HCT116 (cell line): ENCODE results near the gene ECEL1. TPM values are rescaled to one million over a fixed set of nuclear protein-coding genes. Genes with fewer than 3 reads are reported as not detected.

Source experiments
- ATAC-seq: fragments of 200-7000 bp; cut with Tn5 transposase; 2 replicates; pipeline ENCODE4 v1.9.1; 2020; ENCODE audit warnings: mild to moderate bottlenecking, moderate library complexity
- BruUV-seq: library from RNA; stranded (reverse); fragments of 400-500 nt; replicated peaks from 2 replicates; lab custom pipeline; 2021; lab: Mats Ljungman, UMichigan
- CTCF ChIA-PET: fragments of 300-600 bp; sonication (Branson Sonifier 250); formaldehyde crosslinking; loops from one replicate; lab custom pipeline; 2021; ENCODE audit warnings: antibody characterized with exemption; lab: Charles Lee
- POLR2A ChIA-PET: fragments of 300-600, 350-600 bp; sonication (Branson Sonifier 250); formaldehyde crosslinking; loops from one replicate; lab custom pipeline; 2021; ENCODE audit warnings: antibody characterized with exemption; lab: Charles Lee
- RAD21 ChIA-PET, 2 experiments: fragments of 300-600 bp; sonication (Branson Sonifier 250); formaldehyde crosslinking; loops; one replicate each; lab custom pipeline; 2023; ENCODE audit warnings: low total read pairs in 2 of 2; ENCODE audit not compliant: uncharacterized antibody in 2 of 2, unreplicated experiment in 2 of 2, low non-redundant PET in 1 of 2; lab: Charles Lee
- DNase-seq: peaks from one replicate; pipeline ENCODE4 v3.0.0-alpha.2; 2010; ENCODE audit warnings: low read depth, low spot score
- H2AFZ ChIP-seq: fragments of 200-600 bp; shearing (Covaris generic), sonication (generic); 2 replicates; pipeline ENCODE4 v1.6.1; 2017; ENCODE audit warnings: low read depth, mixed run types, mixed read lengths, antibody characterized with exemption, low read length; ENCODE audit not compliant: poor library complexity, severe bottlenecking
- H3K27ac ChIP-seq: 2 replicates; pipeline ENCODE4 v1.5.1; 2012; ENCODE audit warnings: low read depth, low read length
- H3K27me3 ChIP-seq: fragments of 200-600 bp; sonication (generic); 2 replicates; pipeline ENCODE4 v1.6.1; 2016; ENCODE audit warnings: mixed run types, low read length, mixed read lengths; ENCODE audit not compliant: insufficient read depth
- H3K36me3 ChIP-seq, 2 experiments: fragments of 200-500 bp in 1 of 2; fragments of 200-600 bp in 1 of 2; sonication (Bioruptor generic) in 1 of 2; sonication (generic) in 1 of 2; 2 replicates each; pipeline versions ENCODE4 v1.5.1 to v1.6.1; 2014 to 2016; ENCODE audit warnings: low read length in 2 of 2, inconsistent platforms in 1 of 2, mixed read lengths in 1 of 2, mixed run types in 1 of 2; ENCODE audit not compliant: insufficient read depth in 2 of 2, control insufficient read depth in 1 of 2
- H3K4me1 ChIP-seq, 2 experiments: fragments of 200-600 bp in 1 of 2; sonication (generic) in 1 of 2; 2 replicates each; pipeline versions ENCODE4 v1.5.1 to v1.6.1; 2012 to 2017; ENCODE audit warnings: low read length in 2 of 2, inconsistent platforms in 1 of 2, mild to moderate bottlenecking in 1 of 2, mixed read lengths in 1 of 2, mixed run types in 1 of 2, moderate library complexity in 1 of 2; ENCODE audit not compliant: insufficient read depth in 2 of 2, control insufficient read depth in 1 of 2
- H3K4me2 ChIP-seq: fragments of 200-600 bp; sonication (generic); 2 replicates; pipeline ENCODE4 v1.6.1; 2017; ENCODE audit warnings: mixed run types, low read length, mixed read lengths
- H3K4me3 ChIP-seq, 2 experiments: fragments of 200-600 bp in 1 of 2; sonication (generic) in 1 of 2; replicated peaks in 1 of 2; 2 replicates each; pipeline ENCODE4 v1.5.1; 2011 to 2016; ENCODE audit warnings: low read length in 2 of 2, control low read depth in 1 of 2, low read depth in 1 of 2, mild to moderate bottlenecking in 1 of 2, mixed read lengths in 1 of 2, mixed run types in 1 of 2
- H3K79me2 ChIP-seq: fragments of 200-600 bp; sonication (generic); 2 replicates; pipeline ENCODE4 v1.6.1; 2017; ENCODE audit warnings: mild to moderate bottlenecking, mixed run types, low read length, moderate library complexity, mixed read lengths; ENCODE audit not compliant: insufficient read depth
- H3K9ac ChIP-seq: fragments of 200-600 bp; sonication (generic); 2 replicates; pipeline ENCODE4 v1.6.1; 2016; ENCODE audit warnings: low read length, mixed read lengths
- H3K9me2 ChIP-seq: fragments of 200-600 bp; sonication (generic), shearing (Covaris generic); 2 replicates; pipeline ENCODE4 v1.6.1; 2017; ENCODE audit warnings: mixed run types, mild to moderate bottlenecking, moderate library complexity; ENCODE audit not compliant: insufficient read depth
- H3K9me3 ChIP-seq, 2 experiments: fragments of 200-500 bp in 1 of 2; fragments of 200-600 bp in 1 of 2; sonication (Bioruptor generic) in 1 of 2; sonication (generic) in 1 of 2; 2 replicates each; pipeline ENCODE4 v1.6.1; 2014 to 2017; ENCODE audit warnings: low read length in 2 of 2, mixed read lengths in 2 of 2, inconsistent platforms in 1 of 2, low read depth in 1 of 2, mild to moderate bottlenecking in 1 of 2, mixed run types in 1 of 2, moderate library complexity in 1 of 2; ENCODE audit not compliant: control insufficient read depth in 1 of 2, insufficient read depth in 1 of 2
- H4K20me1 ChIP-seq: fragments of 200-600 bp; sonication (generic), shearing (Covaris generic); 2 replicates; pipeline ENCODE4 v1.6.1; 2017; ENCODE audit warnings: mixed run types, mild to moderate bottlenecking, moderate library complexity; ENCODE audit not compliant: insufficient read depth
- CTCF ChIP-seq, 3 experiments: fragments of 200-600 bp in 1 of 3; sonication (generic) in 1 of 3; IDR thresholded peaks in 2 of 3; conservative IDR thresholded peaks in 1 of 3; 2 replicates each; pipeline ENCODE4 v1.5.1; 2012 to 2017; ENCODE audit warnings: low read depth in 2 of 3, low read length in 2 of 3, antibody characterized with exemption in 1 of 3, borderline replicate concordance in 1 of 3, control low read depth in 1 of 3, mild to moderate bottlenecking in 1 of 3, mixed read lengths in 1 of 3, mixed run types in 1 of 3, moderate library complexity in 1 of 3; ENCODE audit not compliant: insufficient read depth in 1 of 3
- EZH2phosphoT487 ChIP-seq: fragments of 200-600 bp; IDR thresholded peaks from 2 replicates; pipeline ENCODE4 v1.6.1; 2018; ENCODE audit warnings: antibody characterized with exemption, borderline replicate concordance
- JUND ChIP-seq: IDR thresholded peaks from 2 replicates; pipeline ENCODE4 v1.6.1; 2012
- POLR2A ChIP-seq: IDR thresholded peaks from 2 replicates; pipeline ENCODE4 v1.7.0; 2011; ENCODE audit warnings: borderline replicate concordance; ENCODE audit not compliant: insufficient read depth, insufficient read length; ENCODE audit errors: extremely low read depth
- REST ChIP-seq: IDR thresholded peaks from 2 replicates; pipeline ENCODE4 v1.6.1; 2012; ENCODE audit warnings: low read depth
- ZBTB33 ChIP-seq: IDR thresholded peaks from 2 replicates; pipeline ENCODE4 v1.6.1; 2011; ENCODE audit warnings: mild to moderate bottlenecking, low read length, moderate library complexity; ENCODE audit not compliant: insufficient replicate concordance; ENCODE audit errors: extremely low read depth
- ZFX ChIP-seq: fragments of 450-650 bp; IDR thresholded peaks from 2 replicates; pipeline ENCODE4 v1.6.1; 2017
- ZNF274 ChIP-seq: fragments of 200-500 bp; sonication (Bioruptor generic); IDR thresholded peaks from 2 replicates; pipeline ENCODE4 v1.6.1; 2014; ENCODE audit warnings: mild to moderate bottlenecking, low read depth, low read length, inconsistent platforms
- intact Hi-C: fragments of 100-400 bp; cut with micrococcal nuclease; formaldehyde crosslinking; loops from 2 replicates; pipeline ENCODE4 v1.10.0; 2022
- total RNA-seq: library from RNA; stranded (reverse); gene quantifications from one replicate; pipeline ENCODE4 v1.2.1, GENCODE V29; 2021; ENCODE audit not compliant: unreplicated experiment

Gene ECEL1
- total RNA-seq, 1 experiment from 2014 or later = not detected

- POLR2A ChIA-PET = no interaction called here
Observed at GRCh38 chr2:232508251-232508650, 20.6 kb upstream of the ECEL1 start.

More at GRCh38 chr2:232508251-232508650, 20.6 kb upstream of the ECEL1 start:
- Histone ChIP-seq H3K79me2 (no peaks in the 10 kb centered on the region), H3K36me3 (no peaks in the 10 kb centered on the region), H4K20me1 (no peaks in the 10 kb centered on the region), H3K4me3 (no peak overlapping the region), H3K4me2 (no peak overlapping the region), H3K9ac (no peak overlapping the region), H3K27ac (no peak overlapping the region), H2AFZ (no peak overlapping the region), H3K9me2 (no peaks in the 10 kb centered on the region), H3K4me1 (no peaks in the 10 kb centered on the region), H3K27me3 (no peaks in the 10 kb centered on the region), H3K9me3 (no peaks in the 10 kb centered on the region)
- ChIA-PET CTCF (no interaction called here), RAD21 (no interaction called here)
- no TSS peak for BruUV-seq
- no peak for ATAC-seq
- intact Hi-C loops = no loop called here
- no peak for DNase-seq
- TF ChIP-seq REST (no peak), JUND (no peak), ZBTB33 (no peak), ZFX (no peak), POLR2A (no peak), EZH2phosphoT487 (no peak), ZNF274 (no peak), CTCF (IDR thresholded peaks at IDR 0.05 in 2 of 3, conservative IDR thresholded peaks at IDR 0.05 in 1 of 3; ENCODE audit: borderline replicate concordance in 1 of 3, insufficient read depth in 1 of 3, low read depth in 2 of 3, low read length in 2 of 3) (peak in 2 of 3 experiments; percentile 12 to 20; a peak in 1 of 6 replicates)
